ENCODE data around the gene ARMH3.

GRCh38 chr10:102069071-102069470, 13.1 kb upstream of the ARMH3 start:
- TF ChIP-seq, protein P1, sequence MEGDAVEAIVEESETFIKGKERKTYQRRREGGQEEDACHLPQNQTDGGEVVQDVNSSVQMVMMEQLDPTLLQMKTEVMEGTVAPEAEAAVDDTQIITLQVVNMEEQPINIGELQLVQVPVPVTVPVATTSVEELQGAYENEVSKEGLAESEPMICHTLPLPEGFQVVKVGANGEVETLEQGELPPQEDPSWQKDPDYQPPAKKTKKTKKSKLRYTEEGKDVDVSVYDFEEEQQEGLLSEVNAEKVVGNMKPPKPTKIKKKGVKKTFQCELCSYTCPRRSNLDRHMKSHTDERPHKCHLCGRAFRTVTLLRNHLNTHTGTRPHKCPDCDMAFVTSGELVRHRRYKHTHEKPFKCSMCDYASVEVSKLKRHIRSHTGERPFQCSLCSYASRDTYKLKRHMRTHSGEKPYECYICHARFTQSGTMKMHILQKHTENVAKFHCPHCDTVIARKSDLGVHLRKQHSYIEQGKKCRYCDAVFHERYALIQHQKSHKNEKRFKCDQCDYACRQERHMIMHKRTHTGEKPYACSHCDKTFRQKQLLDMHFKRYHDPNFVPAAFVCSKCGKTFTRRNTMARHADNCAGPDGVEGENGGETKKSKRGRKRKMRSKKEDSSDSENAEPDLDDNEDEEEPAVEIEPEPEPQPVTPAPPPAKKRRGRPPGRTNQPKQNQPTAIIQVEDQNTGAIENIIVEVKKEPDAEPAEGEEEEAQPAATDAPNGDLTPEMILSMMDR (IDR thresholded peaks at IDR 0.05; ENCODE audit: low read depth, low read length, poor library complexity, severe bottlenecking) = no peak
- no peak for TF ChIP-seq EZH2phosphoT487 (IDR thresholded peaks at IDR 0.05; ENCODE audit: borderline replicate concordance, low read length)

All from DOHH2 (cell line).